HCT116 (cell line): Measurements from ENCODE around the gene PCDHA7.

Experiments used
- CEBPB ChIP-seq: IDR thresholded peaks from 2 replicates; pipeline ENCODE4 v1.6.1; 2012; ENCODE audit warnings: low read depth
- CTCF ChIP-seq, 3 experiments: fragments of 200-600 bp in 1 of 3; sonication (generic) in 1 of 3; IDR thresholded peaks in 2 of 3; conservative IDR thresholded peaks in 1 of 3; 2 replicates each; pipeline ENCODE4 v1.5.1; 2012 to 2017; ENCODE audit warnings: low read depth in 2 of 3, low read length in 2 of 3, antibody characterized with exemption in 1 of 3, borderline replicate concordance in 1 of 3, control low read depth in 1 of 3, mild to moderate bottlenecking in 1 of 3, mixed read lengths in 1 of 3, mixed run types in 1 of 3, moderate library complexity in 1 of 3; ENCODE audit not compliant: insufficient read depth in 1 of 3
- EZH2 ChIP-seq: fragments of 200-600 bp; sonication (generic); IDR thresholded peaks from 2 replicates; pipeline ENCODE4 v1.6.1; 2017; ENCODE audit warnings: antibody characterized with exemption, mixed run types
- JUND ChIP-seq: IDR thresholded peaks from 2 replicates; pipeline ENCODE4 v1.6.1; 2012
- MAX ChIP-seq: IDR thresholded peaks from 2 replicates; pipeline ENCODE4 v1.6.1; 2012
- POLR2A ChIP-seq: IDR thresholded peaks from 2 replicates; pipeline ENCODE4 v1.7.0; 2011; ENCODE audit warnings: borderline replicate concordance; ENCODE audit not compliant: insufficient read depth, insufficient read length; ENCODE audit errors: extremely low read depth
- POLR2AphosphoS5 ChIP-seq: IDR thresholded peaks from 2 replicates; pipeline ENCODE4 v1.6.1; 2011; ENCODE audit warnings: mild to moderate bottlenecking, low read depth, low read length, moderate library complexity
- REST ChIP-seq: IDR thresholded peaks from 2 replicates; pipeline ENCODE4 v1.6.1; 2012; ENCODE audit warnings: low read depth
- SP1 ChIP-seq: IDR thresholded peaks from 2 replicates; pipeline ENCODE4 v1.6.1; 2012; ENCODE audit warnings: low read depth
- ZNF274 ChIP-seq: fragments of 200-500 bp; sonication (Bioruptor generic); IDR thresholded peaks from 2 replicates; pipeline ENCODE4 v1.6.1; 2014; ENCODE audit warnings: mild to moderate bottlenecking, low read depth, low read length, inconsistent platforms

- no peak for TF ChIP-seq CEBPB
- TF ChIP-seq POLR2A, result no peak
- TF ChIP-seq CTCF (IDR thresholded peaks at IDR 0.05 in 2 of 3, conservative IDR thresholded peaks at IDR 0.05 in 1 of 3; ENCODE audit: borderline replicate concordance in 1 of 3, insufficient read depth in 1 of 3, low read depth in 2 of 3, low read length in 2 of 3), result no peak
- TF ChIP-seq REST, result no peak
- no peak for TF ChIP-seq MAX
- TF ChIP-seq JUND, result no peak
- TF ChIP-seq SP1, result no peak
- TF ChIP-seq EZH2, result no peak
- no peak for TF ChIP-seq POLR2AphosphoS5
- no peak for TF ChIP-seq ZNF274
Measured at GRCh38 chr5:140827704-140828361, 6.2 kb upstream of the PCDHA7 start, which contains the start of gene PCDHA6.
